Mesendoderm (in vitro differentiated cells): Measurements from ENCODE around the gene RSRC2.

Experiments used
- DNase-seq: peaks from one replicate; pipeline ENCODE4 v3.0.0; 2013
- H2AK5ac ChIP-seq: 2 replicates; pipeline ENCODE4 v1.6.1; 2013; ENCODE audit warnings: low read length, inconsistent platforms
- H2BK120ac ChIP-seq: 2 replicates; pipeline ENCODE4 v1.6.1; 2013; ENCODE audit warnings: low read depth, mild to moderate bottlenecking, low read length, moderate library complexity, mixed read lengths
- H2BK15ac ChIP-seq: replicated peaks from 2 replicates; pipeline ENCODE4 v1.6.1; 2013; ENCODE audit warnings: low read depth, mild to moderate bottlenecking, moderate library complexity
- H2BK5ac ChIP-seq: 2 replicates; pipeline ENCODE4 v1.6.1; 2013; ENCODE audit warnings: low read length, inconsistent platforms
- H3K18ac ChIP-seq: 2 replicates; pipeline ENCODE4 v1.6.1; 2013; ENCODE audit warnings: mild to moderate bottlenecking, low read length, mixed read lengths
- H3K23ac ChIP-seq: one replicate; pipeline ENCODE4 v1.6.1; 2013; ENCODE audit warnings: low read length
- H3K27ac ChIP-seq: 2 replicates; pipeline ENCODE4 v1.5.1; 2013; ENCODE audit warnings: low read depth, mild to moderate bottlenecking, inconsistent platforms, low read length, moderate library complexity
- H3K27me3 ChIP-seq: 2 replicates; pipeline ENCODE4 v1.6.1; 2013; ENCODE audit warnings: low read length, control low read depth, mild to moderate bottlenecking, inconsistent platforms; ENCODE audit not compliant: insufficient read depth, poor library complexity
- H3K36me3 ChIP-seq: 2 replicates; pipeline ENCODE4 v1.6.1; 2013; ENCODE audit warnings: low read length, inconsistent platforms; ENCODE audit not compliant: control insufficient read depth, insufficient read depth
- H3K4ac ChIP-seq: one replicate; pipeline ENCODE4 v1.6.1; 2013; ENCODE audit warnings: low read depth, mild to moderate bottlenecking, low read length, moderate library complexity
- H3K4me1 ChIP-seq: 2 replicates; pipeline ENCODE4 v1.6.1; 2013; ENCODE audit warnings: low read depth, low read length, inconsistent platforms; ENCODE audit not compliant: control insufficient read depth
- H3K4me2 ChIP-seq: 2 replicates; pipeline ENCODE4 v1.6.1; 2013; ENCODE audit warnings: low read length
- H3K4me3 ChIP-seq: 2 replicates; pipeline ENCODE4 v1.5.1; 2013; ENCODE audit warnings: mild to moderate bottlenecking, low read length
- H3K56ac ChIP-seq: one replicate; pipeline ENCODE4 v1.6.1; 2013; ENCODE audit warnings: low read length
- H3K79me1 ChIP-seq: 2 replicates; pipeline ENCODE4 v1.6.1; 2013; ENCODE audit warnings: low read length, inconsistent platforms
- H3K79me2 ChIP-seq: 2 replicates; pipeline ENCODE4 v1.6.1; 2013; ENCODE audit warnings: mild to moderate bottlenecking, low read length; ENCODE audit not compliant: control insufficient read depth, insufficient read depth
- H3K9ac ChIP-seq: 2 replicates; pipeline ENCODE4 v1.6.1; 2013; ENCODE audit warnings: low read length, inconsistent platforms
- H4K5ac ChIP-seq: one replicate; pipeline ENCODE4 v1.6.1; 2013; ENCODE audit warnings: low read length
- H4K8ac ChIP-seq: one replicate; pipeline ENCODE4 v1.6.1; 2013; ENCODE audit warnings: low read depth, mild to moderate bottlenecking, control low read depth, low read length, moderate library complexity
- WGBS: extraction: QIAGEN DNeasy Blood & Tissue Kit; methylation state at CpG from one replicate; pipeline ENCODE4 v1.1.7; 2013; ENCODE audit warnings: low lambda C conversion rate, missing lambda C conversion rate; ENCODE audit not compliant: insufficient coverage; ENCODE audit errors: extremely low coverage; 5-methylcytosine and 5-hydroxymethylcytosine counted together

Gene RSRC2

GRCh38 chr12:122459211-122459610 is 67.5 kb downstream of the RSRC2 start:
- no peak overlapping the region for H3K4me2 ChIP-seq
- no peak overlapping the region for H3K27ac ChIP-seq
- H4K5ac ChIP-seq = no peak overlapping the region
- H2BK15ac ChIP-seq = no peak overlapping the region
- H2BK5ac ChIP-seq = no peak overlapping the region
- no peaks in the 10 kb centered on the region for H3K79me1 ChIP-seq
- no peak overlapping the region for H3K4ac ChIP-seq
- DNase-seq = no peak
- no peak overlapping the region for H4K8ac ChIP-seq
- WGBS = no CpG with 5 or more reads among the region's 2 CpGs
- no peak overlapping the region for H3K9ac ChIP-seq
- no peaks in the 10 kb centered on the region for H3K79me2 ChIP-seq
- no peak overlapping the region for H3K56ac ChIP-seq
- no peak overlapping the region for H3K18ac ChIP-seq
- no peak overlapping the region for H2AK5ac ChIP-seq
- no peak overlapping the region for H3K23ac ChIP-seq
- no peak overlapping the region for H2BK120ac ChIP-seq
- H3K27me3 ChIP-seq = no peaks in the 10 kb centered on the region
- H3K36me3 ChIP-seq = no peaks in the 10 kb centered on the region
- no peaks in the 10 kb centered on the region for H3K4me1 ChIP-seq
- H3K4me3 ChIP-seq = no peak overlapping the region

DNA sequence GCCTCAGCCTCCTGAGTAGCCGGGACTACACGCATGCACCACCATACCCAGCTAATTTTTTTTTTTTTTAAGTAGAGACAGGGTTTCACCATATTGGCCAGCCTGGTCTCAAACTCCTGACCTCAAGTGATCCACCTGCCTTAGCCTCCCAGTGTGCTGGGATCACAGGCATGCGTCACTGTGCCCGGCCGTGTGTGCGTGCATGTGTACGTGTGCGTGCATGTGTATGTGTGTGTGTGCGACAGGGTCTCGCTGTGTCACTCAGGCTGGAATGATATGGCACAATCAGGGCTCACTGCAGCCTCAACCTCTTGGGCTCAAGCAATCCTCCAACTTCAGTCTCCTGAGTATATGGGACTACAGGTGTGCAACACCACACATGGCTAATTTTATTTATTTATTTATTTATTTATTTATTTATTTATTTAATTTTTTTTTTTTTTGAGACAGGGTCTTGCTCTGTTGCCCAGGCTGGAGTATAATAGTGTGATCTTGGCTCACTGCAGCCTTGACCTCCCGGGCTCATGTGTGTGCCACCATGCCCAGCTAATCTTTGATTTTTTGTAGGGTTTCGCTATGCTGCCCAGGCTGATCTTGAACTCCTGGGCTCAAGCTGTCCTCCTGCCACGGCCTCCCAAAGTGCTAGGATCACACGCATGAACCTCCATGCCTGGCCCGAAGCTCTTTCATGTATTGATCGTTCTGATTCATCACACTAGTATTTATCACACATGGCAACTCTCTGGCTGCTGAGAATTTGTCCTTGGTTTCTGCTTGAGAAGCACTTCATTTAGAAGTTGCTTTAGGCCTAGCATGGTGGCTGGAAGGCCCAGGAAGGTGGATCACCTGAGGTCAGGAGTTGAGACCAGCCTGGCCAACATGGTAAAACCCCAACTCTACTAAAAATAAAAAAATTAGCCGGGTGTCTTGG is 68.4 kb downstream of the RSRC2 start:
- Histone ChIP-seq H3K27me3 (no peaks in the 10 kb centered on the region), H2AK5ac (no peak overlapping the region), H3K27ac (no peak overlapping the region), H3K9ac (no peak overlapping the region), H2BK15ac (no peak overlapping the region), H3K4me2 (no peak overlapping the region), H4K8ac (no peak overlapping the region), H3K18ac (no peak overlapping the region), H3K4ac (no peak overlapping the region), H2BK120ac (no peak overlapping the region), H3K4me3 (no peak overlapping the region), H2BK5ac (no peak overlapping the region), H3K56ac (no peak overlapping the region), H4K5ac (no peak overlapping the region), H3K36me3 (no peaks in the 10 kb centered on the region), H3K79me1 (no peaks in the 10 kb centered on the region), H3K79me2 (no peaks in the 10 kb centered on the region), H3K4me1 (no peaks in the 10 kb centered on the region), H3K23ac (no peak overlapping the region)
- WGBS = no CpG with 5 or more reads among the region's 17 CpGs
- no peak for DNase-seq

- Histone ChIP-seq H3K9ac (no peak overlapping the region), H4K8ac (no peak overlapping the region), H2BK5ac (no peak overlapping the region), H3K79me1 (no peaks in the 10 kb centered on the region), H2BK15ac (no peak overlapping the region), H3K27me3 (no peaks in the 10 kb centered on the region), H3K4me3 (no peak overlapping the region), H3K4me2 (no peak overlapping the region), H4K5ac (no peak overlapping the region), H2AK5ac (no peak overlapping the region), H2BK120ac (no peak overlapping the region), H3K18ac (no peak overlapping the region), H3K4me1 (no peaks in the 10 kb centered on the region), H3K27ac (no peak overlapping the region), H3K4ac (no peak overlapping the region), H3K36me3 (no peaks in the 10 kb centered on the region), H3K23ac (no peak overlapping the region), H3K79me2 (no peaks in the 10 kb centered on the region), H3K56ac (no peak overlapping the region)
- WGBS = no CpG with 5 or more reads among the region's 2 CpGs
- no peak for DNase-seq
These were observed 69.1 kb downstream of the RSRC2 start for GRCh38 chr12:122457627-122458026.

GRCh38 chr12:122454739-122455138 is 72.0 kb downstream of the RSRC2 start:
- Histone ChIP-seq H2AK5ac (no peak overlapping the region), H2BK120ac (no peak overlapping the region), H4K5ac (no peak overlapping the region), H3K27me3 (no peaks in the 10 kb centered on the region), H3K56ac (no peak overlapping the region), H3K4me3 (no peak overlapping the region), H3K79me2 (no peaks in the 10 kb centered on the region), H3K36me3 (no peaks in the 10 kb centered on the region), H2BK5ac (no peak overlapping the region), H3K4me2 (no peak overlapping the region), H2BK15ac (no peak overlapping the region), H3K27ac (no peak overlapping the region), H3K79me1 (no peaks in the 10 kb centered on the region), H4K8ac (no peak overlapping the region), H3K4ac (no peak overlapping the region), H3K9ac (no peak overlapping the region), H3K18ac (no peak overlapping the region), H3K23ac (no peak overlapping the region), H3K4me1 (no peaks in the 10 kb centered on the region)
- no CpG with 5 or more reads among the region's 6 CpGs for WGBS
- DNase-seq = no peak

DNA sequence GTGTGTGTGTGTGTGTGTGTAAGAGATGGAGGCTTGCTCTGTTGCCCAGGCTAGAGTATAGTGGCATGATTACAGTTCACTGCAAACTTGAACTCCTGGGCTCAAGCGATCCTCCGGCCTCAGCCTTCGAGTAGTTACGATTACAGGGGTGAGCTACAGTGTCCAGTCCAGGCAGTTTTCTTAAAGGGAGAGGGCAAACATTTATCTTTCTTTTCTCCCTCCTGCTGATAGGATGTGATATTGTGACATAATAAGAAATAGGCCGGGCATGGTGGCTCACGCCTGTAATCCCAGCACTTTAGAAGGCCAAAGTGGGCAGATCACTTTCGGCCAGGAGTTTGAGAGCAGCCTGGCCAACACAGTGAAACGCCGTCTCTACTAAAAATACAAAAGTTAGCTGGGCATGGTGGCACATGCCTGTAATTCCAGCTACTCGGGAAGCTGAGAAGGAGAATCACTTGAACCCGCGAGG is 72.5 kb downstream of the RSRC2 start:
- Histone ChIP-seq H2BK15ac (no peak overlapping the region), H3K79me1 (no peaks in the 10 kb centered on the region), H3K36me3 (no peaks in the 10 kb centered on the region), H3K23ac (no peak overlapping the region), H2BK120ac (no peak overlapping the region), H4K8ac (no peak overlapping the region), H3K4me2 (no peak overlapping the region), H3K4me3 (no peak overlapping the region), H3K79me2 (no peaks in the 10 kb centered on the region), H3K4ac (no peak overlapping the region), H3K27me3 (no peaks in the 10 kb centered on the region), H2AK5ac (no peak overlapping the region), H2BK5ac (no peak overlapping the region), H3K9ac (no peak overlapping the region), H3K18ac (no peak overlapping the region), H3K56ac (no peak overlapping the region), H3K27ac (no peak overlapping the region), H4K5ac (no peak overlapping the region), H3K4me1 (no peaks in the 10 kb centered on the region)
- WGBS = no CpG with 5 or more reads among the region's 12 CpGs
- DNase-seq = no peak
